K562 (cell line): ENCODE results near the gene SLC25A18. TPM values are rescaled to one million over a fixed set of nuclear protein-coding genes. Genes with fewer than 3 reads are reported as not detected.

Experiments used
- ARHGAP35 ChIP-seq: fragments of 450-650 bp; IDR thresholded peaks from 2 replicates; pipeline ENCODE4 v1.6.1; 2018; ENCODE audit not compliant: partially characterized antibody
- ATF1 ChIP-seq, 2 experiments: fragments of 450-650 bp in 1 of 2; IDR thresholded peaks; 2 replicates each; pipeline ENCODE4 v1.6.1; 2016; ENCODE audit warnings: missing compliant biosample characterization in 1 of 2, missing genetic modification characterization in 1 of 2
- CHAMP1 ChIP-seq: fragments of 450-650 bp; IDR thresholded peaks from 2 replicates; pipeline ENCODE4 v1.6.1; 2016; ENCODE audit warnings: mild to moderate bottlenecking
- FOXK2 ChIP-seq, 2 experiments: fragments of 450-650 bp; IDR thresholded peaks in 1 of 2; conservative IDR thresholded peaks in 1 of 2; 2 replicates each; pipeline ENCODE4 v1.6.1; 2016; ENCODE audit warnings: low read depth in 2 of 2, mild to moderate bottlenecking in 1 of 2
- HDGF ChIP-seq: fragments of 450-650 bp; IDR thresholded peaks from 2 replicates; pipeline ENCODE4 v1.6.1; 2016
- KDM5B ChIP-seq: fragments of 200-600 bp; sonication (generic); IDR thresholded peaks from 2 replicates; pipeline ENCODE4 v1.6.1; 2012; ENCODE audit warnings: low read depth, mild to moderate bottlenecking, moderate library complexity, low read length, control low read depth, inconsistent platforms; ENCODE audit not compliant: insufficient replicate concordance
- LEF1 ChIP-seq: fragments of 450-650 bp; IDR thresholded peaks from 2 replicates; pipeline ENCODE4 v1.6.1; 2016; ENCODE audit warnings: mild to moderate bottlenecking
- MEIS2 ChIP-seq: fragments of 450-650 bp; IDR thresholded peaks from 2 replicates; pipeline ENCODE4 v1.6.1; 2014; ENCODE audit warnings: mild to moderate bottlenecking; ENCODE audit not compliant: partially characterized antibody
- RBM14 ChIP-seq: fragments of 200-400 bp; formaldehyde crosslinking; IDR thresholded peaks from 2 replicates; pipeline ENCODE4 v1.6.1; 2018; ENCODE audit warnings: low read depth, mild to moderate bottlenecking, low read length, moderate library complexity, borderline replicate concordance; ENCODE audit not compliant: insufficient read depth
- RFX1 ChIP-seq: fragments of 450-650 bp; IDR thresholded peaks from 2 replicates; pipeline ENCODE4 v1.6.1; 2016; ENCODE audit warnings: mild to moderate bottlenecking, moderate library complexity
- SAFB2 ChIP-seq: fragments of 200-400 bp; formaldehyde crosslinking; IDR thresholded peaks from 2 replicates; pipeline ENCODE4 v1.6.1; 2018; ENCODE audit warnings: borderline replicate concordance, low read length, low read depth, moderate library complexity; ENCODE audit not compliant: severe bottlenecking
- SMAD3 ChIP-seq: fragments of 450-650 bp; formaldehyde crosslinking; conservative IDR thresholded peaks from 2 replicates; pipeline ENCODE4 v1.4.0; 2020; ENCODE audit warnings: mild to moderate bottlenecking
- SP2 ChIP-seq: IDR thresholded peaks from 2 replicates; pipeline ENCODE4 v1.6.1; 2011; ENCODE audit warnings: mild to moderate bottlenecking, low read depth, low read length, moderate library complexity; ENCODE audit not compliant: poor library complexity, severe bottlenecking; ENCODE audit errors: extremely low read depth
- TRIM24 ChIP-seq, 2 experiments: fragments of 450-650 bp; IDR thresholded peaks; 2 replicates each; pipeline ENCODE4 v1.6.1; 2016
- YBX1 ChIP-seq: fragments of 450-650 bp; IDR thresholded peaks from 2 replicates; pipeline ENCODE4 v1.7.1; 2016; ENCODE audit warnings: mild to moderate bottlenecking
- YY1 ChIP-seq, 3 experiments: IDR thresholded peaks; 2 replicates each; pipeline ENCODE4 v1.6.1; 2011; ENCODE audit warnings: low read length in 2 of 3, mild to moderate bottlenecking in 2 of 3, moderate library complexity in 2 of 3, borderline replicate concordance in 1 of 3, control low read depth in 1 of 3, low read depth in 1 of 3; ENCODE audit not compliant: insufficient read depth in 3 of 3, insufficient replicate concordance in 2 of 3, control insufficient read depth in 1 of 3, insufficient read length in 1 of 3; ENCODE audit errors: extremely low read depth in 1 of 3
- ZBTB12 ChIP-seq: fragments of 250-450 bp; sonication (Bioruptor Pico); IDR thresholded peaks from 2 replicates; pipeline ENCODE4 v1.4.0; 2020
- ZKSCAN3 ChIP-seq: fragments of 250-450 bp; sonication (Bioruptor Pico); IDR thresholded peaks from 2 replicates; pipeline ENCODE4 v1.4.0; 2020
- ZNF232 ChIP-seq: sonication (generic); formaldehyde crosslinking; IDR thresholded peaks from 2 replicates; pipeline ENCODE4 v1.8.0; 2022; ENCODE audit warnings: mild to moderate bottlenecking, missing genetic modification reagents
- ZNF395 ChIP-seq: fragments of 200-800 bp; sonication (Bioruptor generic); IDR thresholded peaks from 2 replicates; pipeline ENCODE4 v1.6.1; 2017; ENCODE audit warnings: missing genetic modification characterization, missing compliant biosample characterization
- ZNF75A ChIP-seq: fragments of 450-650 bp; formaldehyde crosslinking; IDR thresholded peaks from 2 replicates; pipeline ENCODE4 v1.4.0; 2020; ENCODE audit warnings: mild to moderate bottlenecking
- polyA plus RNA-seq, 8 experiments: library from polyadenylated mRNA; depleted of rRNA in 4 of 8; stranded (reverse) in 5 of 8; unstranded in 3 of 8; fragments of >200 nt; fragmentation: Nextera tagmentation in 2 of 8; fragmentation: Illumina TruSeq in 1 of 8; extraction: Ambion mirVana in 2 of 8; extraction: Trizol in 1 of 8; gene quantifications; 2 replicates each; pipeline versions ENCODE4 v1.2.1 to v1.2.3, GENCODE V29; 2011 to 2014; ENCODE audit warnings: inconsistent platforms in 1 of 8, missing spikeins in 1 of 8
- total RNA-seq, 7 experiments: library from RNA; depleted of rRNA in 6 of 7; stranded (reverse); fragments of >200 nt in 6 of 7; fragmentation: Illumina TruSeq in 2 of 7; extraction: Trizol in 2 of 7; gene quantifications; 2 replicates each; pipeline versions ENCODE4 v1.2.1 to v1.2.3, GENCODE V29; 2011 to 2021; ENCODE audit warnings: low replicate concordance in 1 of 7

Gene SLC25A18
- total and polyA plus RNA-seq, 9 of the 15 experiments (the other 6 are each of a cell fraction or from before 2014, with no cell fraction given) = 0.04 TPM; not detected in 8

GRCh38 chr22:17633217-17633997 lies 70.1 kb downstream of the SLC25A18 start (continued):
- TF ChIP-seq ZNF395 (CRISPR knock-in tag) = peak; percentile 70; the same call in 1 of the 2 replicates
- no peak for TF ChIP-seq ARHGAP35
- no peak; the same call in 1 of the 2 replicates for TF ChIP-seq SMAD3
- TF ChIP-seq HDGF = no peak
- TF ChIP-seq MEIS2 = peak; percentile 25
- TF ChIP-seq ZNF75A (CRISPR knock-in tag) = no peak
- no peak for TF ChIP-seq KDM5B
- no peak for TF ChIP-seq ATF1 (CRISPR knock-in tag; IDR thresholded peaks at IDR 0.05)
- no peak for TF ChIP-seq ATF1 (tag; IDR thresholded peaks at IDR 0.05)
- TF ChIP-seq SAFB2 = no peak
- no peak for TF ChIP-seq ZBTB12 (CRISPR knock-in tag)
- no peak for TF ChIP-seq TRIM24 (IDR thresholded peaks at IDR 0.05)
- no peak; the same call in 1 of the 2 replicates for TF ChIP-seq RFX1
- peak; percentile 69 to 75; a peak in 3 of 4 replicates for TF ChIP-seq FOXK2 (conservative IDR thresholded peaks at IDR 0.05 in 1 of 2, IDR thresholded peaks at IDR 0.05 in 1 of 2; ENCODE audit: low read depth in 2 of 2)
- TF ChIP-seq RBM14 = no peak
- TF ChIP-seq CHAMP1 = peak; percentile 9; the same call in 1 of the 2 replicates
- no peak for TF ChIP-seq ZNF232 (CRISPR knock-in tag)
- no peak for TF ChIP-seq SP2
- TF ChIP-seq YBX1 = no peak
- TF ChIP-seq YY1 (IDR thresholded peaks at IDR 0.05; ENCODE audit: borderline replicate concordance in 1 of 3, control insufficient read depth in 1 of 3, extremely low read depth in 1 of 3, insufficient read depth in 3 of 3, insufficient read length in 1 of 3, insufficient replicate concordance in 2 of 3, low read depth in 1 of 3, low read length in 2 of 3) = peak in 1 of 3 experiments; percentile 41
- peak; percentile 87 for TF ChIP-seq LEF1
- TF ChIP-seq ZKSCAN3 (CRISPR knock-in tag) = no peak
